Osteoblast (primary cell): ENCODE measurements around the gene GPR33. TPM values are rescaled to one million over a fixed set of nuclear protein-coding genes. Genes with fewer than 3 reads are reported as not detected.

Source experiments
- DNase-seq: peaks from one replicate; pipeline ENCODE4 v3.0.0; 2011; ENCODE audit warnings: low spot score, mixed read lengths; ENCODE audit not compliant: insufficient read length; ENCODE audit errors: missing footprints
- H2AFZ ChIP-seq: 2 replicates; pipeline ENCODE4 v1.6.0; 2011; ENCODE audit warnings: mild to moderate bottlenecking, low read length
- H3K27ac ChIP-seq: 2 replicates; pipeline ENCODE4 v1.5.1; 2011; ENCODE audit warnings: mild to moderate bottlenecking, low read depth, low read length, moderate library complexity
- H3K27me3 ChIP-seq: 2 replicates; pipeline ENCODE4 v1.6.0; 2012; ENCODE audit warnings: mild to moderate bottlenecking, control low read depth, inconsistent platforms, low read length, moderate library complexity; ENCODE audit not compliant: insufficient read depth
- H3K36me3 ChIP-seq: 2 replicates; pipeline ENCODE4 v1.5.1; 2011; ENCODE audit warnings: mild to moderate bottlenecking, low read length, control low read depth, moderate library complexity; ENCODE audit not compliant: insufficient read depth
- H3K4me1 ChIP-seq: 2 replicates; pipeline ENCODE4 v1.5.1; 2011; ENCODE audit warnings: mild to moderate bottlenecking, low read length, control low read depth, moderate library complexity; ENCODE audit not compliant: insufficient read depth
- H3K4me2 ChIP-seq: 2 replicates; pipeline ENCODE4 v1.6.0; 2011; ENCODE audit warnings: mild to moderate bottlenecking, low read length; ENCODE audit not compliant: insufficient read depth
- H3K4me3 ChIP-seq: fragments of 200-600 bp; sonication (generic); 3 replicates; pipeline ENCODE4 v1.5.1; 2012; ENCODE audit warnings: mild to moderate bottlenecking, low read length, inconsistent platforms; ENCODE audit not compliant: insufficient read depth
- H3K79me2 ChIP-seq: 2 replicates; pipeline ENCODE4 v1.6.0; 2012; ENCODE audit warnings: mild to moderate bottlenecking, low read length, control low read depth, inconsistent platforms; ENCODE audit not compliant: insufficient read depth
- H3K9me3 ChIP-seq: 2 replicates; pipeline ENCODE4 v1.5.1; 2011; ENCODE audit warnings: low read depth, low read length, control low read depth
- H4K20me1 ChIP-seq: 2 replicates; pipeline ENCODE4 v1.6.0; 2012; ENCODE audit warnings: mild to moderate bottlenecking, low read length, control low read depth; ENCODE audit not compliant: insufficient read depth
- total RNA-seq: library from RNA; depleted of rRNA; stranded (reverse); fragments of >200 nt; gene quantifications from 2 replicates; pipeline ENCODE4 v1.2.3, GENCODE V29; 2012
- TF ChIP-seq, protein P1 (sequence below): IDR thresholded peaks from 2 replicates; pipeline ENCODE4 v1.5.1; 2011; ENCODE audit warnings: mild to moderate bottlenecking, low read depth, low read length, moderate library complexity; ENCODE audit errors: extremely low read depth

GPR33 gene
- total RNA-seq, 1 donor = not detected

DNA sequence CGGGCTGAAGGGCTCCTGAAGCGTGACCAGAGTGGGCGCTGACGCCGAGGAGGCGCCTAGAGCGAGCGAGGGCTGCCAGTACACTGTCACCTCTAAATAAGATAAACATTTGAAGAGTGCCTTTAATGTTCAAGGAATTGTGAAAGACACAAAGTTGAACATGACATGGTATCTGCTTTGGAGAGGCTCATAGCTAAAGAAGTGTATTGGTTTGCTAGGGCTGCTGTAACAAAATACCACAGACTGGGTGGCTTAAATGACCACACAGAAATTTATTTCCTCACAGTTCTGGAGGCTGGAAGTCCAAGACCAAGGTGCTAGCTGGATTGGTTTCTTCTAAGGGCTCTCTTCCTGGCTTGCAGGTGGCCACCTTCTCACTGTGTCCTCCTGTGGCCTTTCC, 39.7 kb upstream of the GPR33 start:
- Histone ChIP-seq H3K4me3 (no peak overlapping the region), H3K4me2 (no peak overlapping the region), H3K9me3 (no peaks in the 10 kb centered on the region), H3K27ac (no peak overlapping the region), H3K36me3 (no peaks in the 10 kb centered on the region), H2AFZ (no peak overlapping the region), H4K20me1 (no peaks in the 10 kb centered on the region), H3K27me3 (no peaks in the 10 kb centered on the region), H3K4me1 (no peaks in the 10 kb centered on the region), H3K79me2 (no peaks in the 10 kb centered on the region)
- TF ChIP-seq, protein P1, sequence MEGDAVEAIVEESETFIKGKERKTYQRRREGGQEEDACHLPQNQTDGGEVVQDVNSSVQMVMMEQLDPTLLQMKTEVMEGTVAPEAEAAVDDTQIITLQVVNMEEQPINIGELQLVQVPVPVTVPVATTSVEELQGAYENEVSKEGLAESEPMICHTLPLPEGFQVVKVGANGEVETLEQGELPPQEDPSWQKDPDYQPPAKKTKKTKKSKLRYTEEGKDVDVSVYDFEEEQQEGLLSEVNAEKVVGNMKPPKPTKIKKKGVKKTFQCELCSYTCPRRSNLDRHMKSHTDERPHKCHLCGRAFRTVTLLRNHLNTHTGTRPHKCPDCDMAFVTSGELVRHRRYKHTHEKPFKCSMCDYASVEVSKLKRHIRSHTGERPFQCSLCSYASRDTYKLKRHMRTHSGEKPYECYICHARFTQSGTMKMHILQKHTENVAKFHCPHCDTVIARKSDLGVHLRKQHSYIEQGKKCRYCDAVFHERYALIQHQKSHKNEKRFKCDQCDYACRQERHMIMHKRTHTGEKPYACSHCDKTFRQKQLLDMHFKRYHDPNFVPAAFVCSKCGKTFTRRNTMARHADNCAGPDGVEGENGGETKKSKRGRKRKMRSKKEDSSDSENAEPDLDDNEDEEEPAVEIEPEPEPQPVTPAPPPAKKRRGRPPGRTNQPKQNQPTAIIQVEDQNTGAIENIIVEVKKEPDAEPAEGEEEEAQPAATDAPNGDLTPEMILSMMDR = no peak
- DNase-seq = no peak

DNA sequence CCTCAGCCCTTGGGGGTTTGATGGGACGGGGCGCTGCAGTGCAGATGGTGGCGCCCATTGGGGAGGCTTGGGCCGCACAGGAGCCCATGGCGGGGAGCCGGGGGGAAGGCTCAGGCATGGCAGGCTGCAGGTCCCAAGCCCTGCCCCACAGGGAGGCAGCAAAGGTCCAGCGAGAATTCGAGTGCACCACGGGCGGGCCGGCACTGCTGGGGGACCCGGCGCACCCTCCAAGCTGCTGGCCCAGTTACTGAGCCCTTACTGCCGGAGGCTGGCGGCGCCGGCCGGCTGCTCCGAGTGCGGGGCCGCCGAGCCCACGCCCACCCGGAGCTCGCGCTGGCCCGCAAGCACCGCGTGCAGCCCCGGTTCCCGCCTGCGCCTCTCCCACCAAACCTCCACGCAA, 39.2 kb upstream of the GPR33 start:
- no peaks in the 10 kb centered on the region for H3K27me3 ChIP-seq
- no peaks in the 10 kb centered on the region for H3K79me2 ChIP-seq
- no peak overlapping the region for H3K4me3 ChIP-seq
- TF ChIP-seq, protein P1 = no peak
- no peaks in the 10 kb centered on the region for H3K36me3 ChIP-seq
- H4K20me1 ChIP-seq = no peaks in the 10 kb centered on the region
- H3K4me1 ChIP-seq = no peaks in the 10 kb centered on the region
- H3K4me2 ChIP-seq = no peak overlapping the region
- no peak overlapping the region for H3K27ac ChIP-seq
- H2AFZ ChIP-seq = no peak overlapping the region
- no peaks in the 10 kb centered on the region for H3K9me3 ChIP-seq
- no peak for DNase-seq

GRCh38 chr14:31510855-31511254, 23.0 kb upstream of the GPR33 start:
- Histone ChIP-seq H3K27ac (no peak overlapping the region), H4K20me1 (no peaks in the 10 kb centered on the region), H3K4me3 (no peak overlapping the region), H3K4me1 (peaks cover 5% of the 10 kb centered on the region), H2AFZ (no peak overlapping the region), H3K4me2 (no peak overlapping the region), H3K9me3 (no peaks in the 10 kb centered on the region), H3K27me3 (no peaks in the 10 kb centered on the region), H3K79me2 (no peaks in the 10 kb centered on the region), H3K36me3 (no peaks in the 10 kb centered on the region)
- DNase-seq = no peak
- TF ChIP-seq, protein P1 = no peak

- Histone ChIP-seq H4K20me1 (no peaks in the 10 kb centered on the region), H3K4me1 (peaks cover 10% of the 10 kb centered on the region)
- peak; percentile 71 for DNase-seq
Observed at GRCh38 chr14:31510222-31510621, 22.4 kb upstream of the GPR33 start.

More at GRCh38 chr14:31510222-31510621, 22.4 kb upstream of the GPR33 start:
- H3K27me3 ChIP-seq = no peaks in the 10 kb centered on the region
- TF ChIP-seq, protein P1 = peak; percentile 56
- no peaks in the 10 kb centered on the region for H3K9me3 ChIP-seq
- no peak overlapping the region for H3K27ac ChIP-seq
- H3K4me2 ChIP-seq = no peak overlapping the region
- H2AFZ ChIP-seq = no peak overlapping the region
- H3K36me3 ChIP-seq = no peaks in the 10 kb centered on the region
- no peaks in the 10 kb centered on the region for H3K79me2 ChIP-seq
- no peak overlapping the region for H3K4me3 ChIP-seq
